GM21367 (cell line): ENCODE results near the gene PAOX.

ENCODE experiments used
- ATAC-seq: cut with Tn5 transposase; IDR thresholded peaks from one replicate; pipeline ENCODE4 v1.9.1; 2021; ENCODE audit not compliant: unreplicated experiment

The PAOX gene

GRCh38 chr10:133349577-133350011, 29.5 kb upstream of the PAOX start:
- no peak for ATAC-seq

GRCh38 chr10:133350283-133350949, 28.6 kb upstream of the PAOX start:
- no peak for ATAC-seq

- ATAC-seq: no peak
Measured at GRCh38 chr10:133350950-133351329, 28.1 kb upstream of the PAOX start.

GRCh38 chr10:133351408-133352318, 27.4 kb upstream of the PAOX start:
- no peak for ATAC-seq

- ATAC-seq: no peak
Measured at GRCh38 chr10:133353202-133353959, 25.7 kb upstream of the PAOX start.

- no peak for ATAC-seq
Measured at GRCh38 chr10:133353988-133354605, 25.0 kb upstream of the PAOX start.

- no peak for ATAC-seq
Measured at GRCh38 chr10:133354672-133355240, 24.3 kb upstream of the PAOX start.

- ATAC-seq: no peak
Measured at GRCh38 chr10:133355266-133355665, 23.8 kb upstream of the PAOX start.

- no peak for ATAC-seq
Measured at GRCh38 chr10:133355991-133356390, 23.1 kb upstream of the PAOX start.

- ATAC-seq: no peak
Measured at GRCh38 chr10:133356549-133357284, 22.3 kb upstream of the PAOX start.

- ATAC-seq: peak; percentile 57
Measured at GRCh38 chr10:133357285-133358161, 21.5 kb upstream of the PAOX start, which contains the start of gene FUOM. Gene FUOM, minus strand, starts transcription at chr10:133358019. Its CDS starts 12 bp downstream, at chr10:133358007.

- ATAC-seq: no peak
Measured at GRCh38 chr10:133358162-133358924, 20.7 kb upstream of the PAOX start.

GRCh38 chr10:133358925-133359310, 20.1 kb upstream of the PAOX start:
- no peak for ATAC-seq

GRCh38 chr10:133359554-133359971, 19.5 kb upstream of the PAOX start:
- no peak for ATAC-seq

- no peak for ATAC-seq
Measured at GRCh38 chr10:133359972-133360610, 19.0 kb upstream of the PAOX start.

GRCh38 chr10:133361227-133361626, 17.8 kb upstream of the PAOX start:
- ATAC-seq: no peak

GRCh38 chr10:133361773-133362441, 17.2 kb upstream of the PAOX start:
- ATAC-seq: no peak
